MM.1S (cell line): ENCODE measurements around the gene TOX2.

Experiments used
- CTCF ChIP-seq: fragments of 300-600 bp; sonication (generic); IDR thresholded peaks from 2 replicates; pipeline ENCODE4 v1.5.1; 2016; ENCODE audit warnings: antibody characterized with exemption, low read length, mixed read lengths
- EZH2phosphoT487 ChIP-seq: fragments of 300-600 bp; sonication (generic); IDR thresholded peaks from 2 replicates; pipeline ENCODE4 v1.6.1; 2018; ENCODE audit warnings: antibody characterized with exemption, low read length

GRCh38 chr20:44084891-44085290, 170.2 kb downstream of the TOX2 start:
- no peak for TF ChIP-seq CTCF
- no peak for TF ChIP-seq EZH2phosphoT487
